PC-9 (cell line): ENCODE results near the gene RADIL.
A peak's percentile ranks its signal among the peaks of the same experiment; 100 is the strongest.

Source experiments
- EZH2 ChIP-seq: fragments of 200-600 bp; sonication (generic); IDR thresholded peaks from 2 replicates; pipeline ENCODE4 v1.8.0; 2017; ENCODE audit warnings: antibody characterized with exemption, low read depth
- TF ChIP-seq, protein P1 (sequence below): fragments of 200-600 bp; sonication (generic); conservative IDR thresholded peaks from 2 replicates; pipeline ENCODE4 v1.6.1; 2017; ENCODE audit warnings: mixed run types, antibody characterized with exemption, mild to moderate bottlenecking, moderate library complexity

DNA sequence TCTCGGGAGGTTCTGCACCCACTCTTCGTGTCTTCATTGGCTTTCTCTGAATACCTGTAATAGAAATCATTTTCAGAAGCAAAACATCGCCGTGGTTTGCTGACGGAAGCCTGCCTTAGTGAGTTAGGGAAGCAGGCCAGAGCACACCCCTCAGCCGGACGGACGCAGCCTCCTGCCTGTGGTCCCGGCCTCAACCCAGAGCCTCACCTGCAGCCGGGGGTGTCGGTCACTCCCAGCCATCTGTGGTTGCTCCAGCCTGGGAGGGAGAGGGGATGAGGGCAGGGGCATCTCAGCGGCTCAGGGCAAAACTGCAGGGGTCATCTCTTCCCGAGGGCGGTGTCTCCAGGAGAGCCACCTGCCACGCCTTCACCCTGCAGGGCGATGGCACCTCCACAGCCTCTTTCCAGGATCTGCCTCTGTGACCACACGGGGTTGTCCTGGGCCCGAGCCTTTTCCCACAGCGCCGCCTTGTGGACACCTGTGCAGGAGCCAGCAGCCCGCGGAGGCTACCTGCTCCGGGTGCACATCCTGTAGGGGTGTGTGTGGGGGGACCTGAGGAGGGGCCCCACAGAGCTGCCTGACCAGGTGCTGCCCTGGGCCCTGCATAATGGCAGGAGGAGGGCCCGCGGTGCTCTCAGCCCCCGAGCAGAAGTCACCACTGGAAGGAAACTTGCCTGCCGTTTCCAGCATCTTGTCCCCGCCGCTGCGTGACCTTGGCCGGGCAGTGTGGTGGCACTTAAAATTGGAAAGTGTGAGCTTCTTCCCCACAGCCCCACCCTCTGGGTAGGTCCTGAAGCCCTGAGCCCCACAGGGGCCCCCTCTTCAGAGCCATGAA is 129.7 kb downstream of the RADIL start:
- TF ChIP-seq EZH2: no peak
- TF ChIP-seq, protein P1, sequence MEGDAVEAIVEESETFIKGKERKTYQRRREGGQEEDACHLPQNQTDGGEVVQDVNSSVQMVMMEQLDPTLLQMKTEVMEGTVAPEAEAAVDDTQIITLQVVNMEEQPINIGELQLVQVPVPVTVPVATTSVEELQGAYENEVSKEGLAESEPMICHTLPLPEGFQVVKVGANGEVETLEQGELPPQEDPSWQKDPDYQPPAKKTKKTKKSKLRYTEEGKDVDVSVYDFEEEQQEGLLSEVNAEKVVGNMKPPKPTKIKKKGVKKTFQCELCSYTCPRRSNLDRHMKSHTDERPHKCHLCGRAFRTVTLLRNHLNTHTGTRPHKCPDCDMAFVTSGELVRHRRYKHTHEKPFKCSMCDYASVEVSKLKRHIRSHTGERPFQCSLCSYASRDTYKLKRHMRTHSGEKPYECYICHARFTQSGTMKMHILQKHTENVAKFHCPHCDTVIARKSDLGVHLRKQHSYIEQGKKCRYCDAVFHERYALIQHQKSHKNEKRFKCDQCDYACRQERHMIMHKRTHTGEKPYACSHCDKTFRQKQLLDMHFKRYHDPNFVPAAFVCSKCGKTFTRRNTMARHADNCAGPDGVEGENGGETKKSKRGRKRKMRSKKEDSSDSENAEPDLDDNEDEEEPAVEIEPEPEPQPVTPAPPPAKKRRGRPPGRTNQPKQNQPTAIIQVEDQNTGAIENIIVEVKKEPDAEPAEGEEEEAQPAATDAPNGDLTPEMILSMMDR: peak; percentile 96
